Measurements from ENCODE around the gene RASGRF2.

Gene RASGRF2

DNA sequence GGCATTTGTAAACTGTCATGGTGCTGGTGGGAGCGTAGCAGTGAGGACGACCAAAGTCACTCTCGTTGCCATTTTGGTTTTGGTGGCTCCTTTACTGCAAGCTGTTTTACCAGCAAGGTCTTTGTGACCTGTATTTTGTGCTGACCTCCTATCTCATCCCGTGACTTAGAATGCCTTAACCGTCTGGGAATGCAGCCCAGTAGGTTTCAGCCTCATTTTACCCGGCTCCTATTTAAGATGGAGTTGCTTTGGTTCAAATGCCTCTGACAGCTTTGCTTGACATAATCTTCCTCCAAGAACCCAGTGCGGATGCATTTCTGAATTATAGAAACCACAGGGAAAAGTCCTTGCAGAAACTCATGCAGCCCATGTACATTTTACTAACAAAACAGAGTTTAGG lies 3.9 kb upstream of the RASGRF2 start:
- DNase-seq = no peak

DNA sequence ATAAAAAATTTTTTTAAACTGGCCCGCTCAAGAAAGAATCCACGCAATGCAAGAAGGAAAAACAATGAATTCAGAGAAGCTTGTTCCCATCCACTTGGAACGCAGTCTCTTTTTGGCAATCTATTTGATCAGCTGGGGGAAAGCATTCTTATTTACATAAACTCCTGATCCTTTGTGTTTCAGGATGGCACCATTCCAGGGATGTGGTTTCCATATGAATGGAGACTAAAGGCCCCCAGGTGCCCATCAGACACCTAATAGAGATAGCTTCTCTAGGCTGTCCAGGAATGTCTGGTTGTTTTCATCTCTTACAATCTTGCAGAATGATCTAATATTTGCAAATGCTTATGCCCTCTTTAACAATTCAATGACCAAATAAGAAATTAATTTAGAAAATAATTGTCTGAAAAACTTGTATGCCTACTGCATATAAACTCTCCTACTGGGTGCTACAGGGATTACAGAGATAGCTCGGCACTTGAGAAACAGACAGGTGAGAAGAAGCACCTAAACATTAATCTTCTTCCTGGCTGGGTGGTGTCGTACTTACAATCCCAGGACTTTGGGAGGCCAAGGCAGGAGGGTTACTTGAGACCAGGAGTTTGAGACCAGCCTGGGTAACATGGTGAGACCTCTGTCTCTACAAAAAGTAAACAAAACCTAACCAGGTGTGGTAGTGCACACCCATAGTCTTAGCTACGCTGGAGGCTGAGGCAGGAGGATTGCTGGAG lies 3.0 kb upstream of the RASGRF2 start:
- no peak for DNase-seq

DNA sequence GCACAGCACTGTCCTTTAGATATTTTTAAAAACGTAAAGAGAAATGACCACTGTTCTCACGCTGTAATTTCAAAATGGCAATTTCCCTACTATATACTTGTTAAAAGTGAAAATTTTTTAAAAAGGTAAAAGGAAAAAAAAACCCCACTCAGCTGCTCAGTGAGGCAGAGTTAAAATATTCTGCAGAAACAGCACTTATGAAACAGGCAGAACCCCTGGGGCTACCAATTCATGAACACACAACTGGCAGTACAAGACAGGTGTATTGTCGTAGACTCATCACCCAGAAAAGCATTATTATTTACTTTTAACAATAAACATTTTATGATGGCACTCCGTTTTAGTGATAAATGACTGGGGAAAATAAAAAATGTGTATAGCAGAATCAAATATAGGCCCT lies 1.5 kb upstream of the RASGRF2 start:
- DNase-seq = no peak

DNA sequence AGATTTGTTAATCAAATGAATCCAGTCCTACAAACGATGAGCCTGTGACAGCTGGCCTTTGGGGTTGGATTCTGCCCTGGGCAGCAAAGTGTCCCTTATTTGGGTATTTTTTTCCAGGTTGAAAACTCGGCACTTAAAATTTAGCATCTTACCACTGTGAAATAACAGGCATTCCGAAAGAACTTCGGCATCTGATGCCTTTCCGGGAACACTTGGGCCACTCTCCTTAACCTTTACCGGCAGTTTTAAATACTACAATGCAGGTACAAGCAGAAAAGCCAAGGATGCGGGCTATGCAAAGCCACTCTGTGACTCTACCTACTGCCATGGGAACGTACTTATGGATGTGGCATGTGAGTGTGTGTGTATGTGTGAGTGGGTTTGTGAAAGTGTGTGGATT lies 1.0 kb upstream of the RASGRF2 start:
- DNase-seq = no peak

DNA sequence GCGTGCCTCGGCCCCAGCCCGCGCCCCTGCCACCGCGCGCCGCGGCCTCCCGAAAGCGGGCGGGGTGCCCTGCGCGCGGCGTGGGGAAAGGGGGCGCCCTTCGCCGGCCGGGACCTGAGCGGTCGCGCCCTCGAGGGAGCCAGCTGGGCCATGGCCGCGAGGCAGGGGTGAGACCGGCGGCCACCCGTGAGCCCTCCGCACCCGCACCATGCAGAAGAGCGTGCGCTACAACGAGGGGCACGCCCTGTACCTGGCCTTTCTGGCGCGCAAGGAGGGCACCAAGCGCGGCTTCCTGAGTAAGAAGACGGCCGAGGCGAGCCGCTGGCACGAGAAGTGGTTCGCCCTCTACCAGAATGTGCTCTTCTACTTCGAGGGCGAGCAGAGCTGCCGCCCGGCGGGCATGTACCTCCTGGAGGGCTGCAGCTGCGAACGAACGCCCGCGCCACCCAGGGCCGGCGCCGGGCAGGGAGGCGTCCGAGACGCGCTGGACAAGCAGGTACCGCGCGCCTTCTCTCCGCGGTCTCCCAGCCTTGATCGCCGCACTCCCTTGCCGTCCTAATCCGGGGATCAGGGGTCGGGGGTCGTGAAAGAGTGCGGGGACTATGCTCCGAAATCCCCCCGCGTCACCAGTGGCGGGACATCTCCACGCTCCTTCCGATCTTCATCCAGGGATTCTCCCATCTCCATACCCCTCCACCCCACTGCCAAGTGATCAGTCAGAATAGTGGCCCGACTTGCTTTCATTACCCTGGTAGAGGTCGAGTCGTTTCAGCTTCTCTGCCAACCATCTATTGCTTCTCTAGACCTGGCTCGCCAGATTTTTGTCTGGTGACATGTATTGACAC lies 590 bp downstream of the RASGRF2 start:
- DNase-seq = peak; percentile 29

DNA sequence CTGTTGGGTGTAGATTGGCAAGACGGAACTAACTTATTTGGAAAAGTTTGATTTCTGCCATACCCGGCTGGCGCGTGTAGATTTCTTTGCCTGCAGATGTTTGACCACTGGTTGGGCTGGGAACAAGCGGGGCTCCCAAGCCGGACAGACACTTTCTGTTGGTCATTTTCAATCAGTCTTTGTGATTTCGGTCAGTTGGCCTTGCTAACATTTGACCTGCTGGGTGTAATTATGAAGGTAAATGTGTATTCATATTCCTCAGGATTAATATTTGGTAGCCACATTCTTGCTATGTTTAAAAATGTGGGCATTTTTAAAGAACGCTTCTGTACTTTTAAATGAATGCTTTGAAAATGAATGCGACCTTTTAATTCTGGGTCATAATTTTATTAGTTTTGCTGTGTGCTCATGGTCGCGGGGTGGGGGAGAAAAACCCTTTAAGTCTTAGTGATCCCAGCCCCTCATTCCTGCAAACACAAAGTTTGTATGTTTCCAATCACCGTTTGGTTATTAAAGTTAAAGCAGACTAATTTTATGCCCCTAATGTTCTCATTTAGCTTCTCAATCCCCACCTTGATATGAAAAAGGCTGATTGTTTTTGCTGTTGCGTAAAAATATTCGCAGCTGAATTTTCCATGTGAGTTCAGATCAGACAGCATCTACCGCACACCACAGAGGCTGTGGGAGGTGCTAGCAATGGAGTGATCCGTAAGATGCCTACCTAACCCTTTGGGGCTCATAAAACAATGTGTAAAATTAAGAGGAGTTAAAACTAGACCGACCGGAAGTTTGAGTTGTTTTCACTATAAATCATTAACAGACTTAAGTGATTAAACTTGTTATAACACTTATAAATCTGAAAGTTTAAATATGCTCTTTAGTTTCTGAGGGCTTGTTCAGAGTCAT lies 1.5 kb downstream of the RASGRF2 start:
- DNase-seq = no peak

DNA sequence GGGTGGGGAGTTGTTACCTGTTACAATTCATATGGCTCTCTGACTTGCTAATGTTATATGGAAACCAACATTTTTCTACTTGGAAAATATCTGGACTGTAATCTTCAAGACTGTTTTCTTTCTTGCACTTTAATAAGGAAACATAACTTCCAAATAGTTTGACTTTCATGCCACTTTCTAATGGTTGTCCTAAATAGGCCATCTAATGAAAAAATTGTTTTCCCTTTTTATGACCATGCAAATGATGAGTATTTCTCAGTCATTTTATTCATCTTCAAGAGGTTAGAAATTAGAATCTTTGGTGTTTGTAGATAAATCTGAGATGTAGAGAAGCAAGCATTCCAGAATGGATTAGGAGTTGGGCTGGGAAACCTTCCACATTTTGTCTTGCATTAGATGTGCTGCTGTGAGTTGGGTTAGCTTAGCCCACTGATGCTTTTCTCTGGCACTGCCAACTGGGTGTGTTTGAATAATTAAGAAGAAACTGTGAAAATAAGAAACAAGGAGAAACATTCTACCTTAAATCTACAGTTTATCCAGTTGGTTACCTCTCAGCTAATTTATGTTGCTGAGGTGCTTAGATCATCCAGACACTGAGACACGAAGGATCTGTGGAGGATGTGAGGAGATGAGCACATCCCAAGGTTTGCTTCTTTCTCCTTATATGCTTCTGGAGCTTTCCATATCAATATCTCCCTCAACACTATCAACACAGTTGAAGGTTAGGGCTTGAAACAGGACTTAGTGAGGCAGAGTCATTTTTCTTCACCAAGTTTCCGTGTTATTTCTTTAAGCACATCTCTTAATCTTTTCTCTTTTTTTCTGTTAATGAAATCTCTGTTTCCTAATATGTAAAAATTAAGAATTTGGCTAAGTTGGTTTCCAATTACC lies 2.7 kb downstream of the RASGRF2 start:
- DNase-seq = no peak

DNA sequence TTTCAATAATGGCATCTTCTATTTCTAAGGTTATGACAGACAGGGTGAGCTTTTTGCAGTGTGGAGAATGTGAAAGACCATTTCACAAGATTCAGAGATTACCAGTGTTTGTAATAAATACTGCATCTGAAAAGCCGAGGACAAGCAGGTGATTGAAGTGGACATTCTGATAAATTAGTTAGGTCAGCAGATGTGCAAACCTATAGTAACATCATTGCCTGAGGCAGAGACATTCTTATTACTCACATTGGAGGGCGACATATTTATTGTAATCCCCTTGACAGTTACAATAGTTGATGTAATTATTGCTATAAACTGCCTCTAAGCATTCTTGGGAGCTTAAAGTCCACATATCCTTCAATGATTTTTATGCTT lies 3.3 kb downstream of the RASGRF2 start:
- DNase-seq = no peak

DNA sequence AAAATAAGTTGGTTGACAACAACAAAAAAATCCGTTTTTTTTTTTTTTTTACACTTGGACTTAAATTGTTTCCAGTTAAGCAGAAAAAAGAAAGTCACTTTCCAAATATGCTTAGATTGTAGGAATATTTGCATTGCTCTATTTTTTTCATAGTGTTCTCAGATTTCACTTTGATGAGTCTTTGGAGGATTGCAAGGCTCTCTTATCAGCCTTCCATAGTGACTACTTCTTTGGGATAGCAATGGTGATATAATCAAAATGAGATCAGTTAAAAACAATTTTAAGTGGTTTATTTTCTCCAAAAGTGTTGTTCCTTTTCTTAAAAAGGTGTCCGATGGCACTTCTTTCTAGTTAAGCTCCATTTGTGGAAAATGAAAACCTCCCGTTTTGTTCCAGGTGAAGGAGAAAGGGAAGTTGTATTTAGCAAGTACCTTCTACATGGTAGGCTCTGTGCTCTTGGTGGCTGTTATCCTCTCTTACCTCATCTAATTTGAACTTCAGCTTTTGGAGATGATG lies 3.9 kb downstream of the RASGRF2 start:
- DNase-seq = no peak

DNA sequence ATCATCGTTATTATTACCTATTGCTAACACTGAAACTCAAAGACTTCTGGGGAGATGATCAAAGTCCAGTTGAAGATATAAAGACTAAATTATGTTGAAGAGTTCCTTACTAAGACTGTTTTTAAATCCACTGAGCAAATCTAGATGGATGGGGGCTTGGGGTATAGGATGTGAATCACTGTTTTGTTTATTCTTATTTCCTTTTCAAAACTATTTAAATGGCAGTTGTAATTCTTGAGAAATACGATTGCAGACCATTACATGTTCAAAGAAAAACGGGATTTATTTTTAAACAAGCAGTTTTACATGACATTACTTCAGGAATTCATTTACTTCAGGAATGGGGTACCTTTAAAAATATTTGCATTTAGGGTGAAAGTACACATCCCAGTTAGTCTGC lies 4.3 kb downstream of the RASGRF2 start:
- no peak for DNase-seq

DNA sequence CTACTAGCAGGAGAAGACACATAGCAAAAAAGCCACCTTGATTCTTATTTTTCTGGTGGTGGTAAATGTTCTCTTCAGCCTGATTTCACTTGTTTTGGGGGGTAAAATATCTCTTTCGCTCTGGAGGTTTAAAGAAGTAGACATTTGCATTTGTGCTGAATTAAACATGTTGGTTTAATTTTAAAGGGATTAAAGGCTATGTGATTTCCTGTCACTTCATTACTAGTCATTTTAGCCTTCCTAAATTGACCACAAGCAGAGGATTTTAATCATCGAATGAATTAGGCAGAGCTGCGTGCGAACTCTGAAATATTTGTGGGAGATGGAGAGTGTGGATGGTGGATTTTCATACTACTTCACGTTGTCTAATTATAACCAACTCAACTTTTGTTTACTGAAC lies 4.8 kb downstream of the RASGRF2 start:
- DNase-seq = no peak

DNA sequence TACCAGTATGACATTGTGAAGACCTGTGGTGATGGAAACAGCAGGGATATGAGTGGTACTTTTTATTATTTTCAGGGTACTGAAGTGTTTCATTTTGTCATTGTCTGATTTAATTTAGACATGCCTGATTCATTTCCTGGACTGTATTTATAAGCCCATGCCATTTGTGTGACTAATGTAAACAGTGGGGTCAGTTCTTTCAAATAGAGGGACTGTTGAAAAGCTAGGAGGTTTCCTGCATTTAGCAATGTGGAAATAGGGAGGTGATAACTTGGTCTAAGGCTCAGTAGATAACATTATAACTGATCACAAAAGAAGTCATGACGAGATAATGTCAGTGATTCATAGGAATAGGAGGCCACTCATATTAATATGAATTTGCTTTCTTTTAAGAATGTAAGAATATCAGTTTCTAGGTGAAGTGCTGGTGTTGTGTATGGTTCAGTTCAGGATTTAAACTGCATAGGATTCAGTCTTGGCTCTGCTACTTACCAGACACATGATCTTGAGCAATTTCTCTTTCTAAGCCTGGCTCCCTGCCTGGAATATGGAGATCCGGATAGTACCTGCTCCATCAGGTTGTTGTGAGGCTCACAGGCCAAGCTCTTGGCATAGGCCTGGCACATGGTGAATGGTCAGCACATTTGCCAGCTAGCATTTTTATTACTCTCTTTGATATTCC lies 7.5 kb downstream of the RASGRF2 start:
- no peak for DNase-seq

DNA sequence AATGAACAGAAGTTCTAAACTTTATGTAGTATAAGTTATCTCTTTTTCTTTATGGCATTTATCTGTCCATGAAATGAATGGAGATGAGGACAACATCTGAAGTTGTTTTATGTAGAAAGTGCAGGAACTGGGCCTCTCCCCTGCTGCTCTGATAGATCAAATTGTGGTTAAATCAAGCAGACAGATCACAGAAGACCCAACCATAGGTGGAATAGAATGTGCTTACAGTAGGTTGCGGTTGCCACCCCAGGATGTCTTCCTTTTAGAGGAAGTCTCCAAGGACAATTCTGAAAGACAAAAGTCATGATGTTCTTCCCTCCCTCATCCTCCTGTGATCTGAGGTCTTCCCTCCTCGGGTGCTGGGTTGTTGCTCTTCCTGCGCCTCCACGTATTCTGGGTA lies 12.9 kb downstream of the RASGRF2 start:
- no peak for DNase-seq

DNA sequence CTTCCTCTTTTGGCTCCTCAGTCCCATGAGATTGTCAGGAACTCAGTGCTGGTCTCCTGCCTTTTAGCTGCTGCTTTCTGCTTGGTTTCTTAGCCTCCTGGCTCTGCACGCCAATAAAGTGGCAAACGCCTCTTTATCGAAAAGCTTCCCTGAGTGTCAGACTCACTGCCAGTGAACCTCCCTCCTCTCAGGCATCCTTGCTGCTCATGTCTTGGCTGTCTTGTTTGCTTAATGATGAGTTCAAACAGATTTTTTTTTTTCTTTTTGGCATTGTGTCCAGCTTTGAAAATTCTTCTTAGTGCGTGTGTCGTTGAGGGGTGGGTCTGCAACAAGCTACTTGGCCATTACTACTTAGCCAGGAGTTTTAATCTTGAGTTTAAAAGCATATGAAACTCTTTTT lies 14.9 kb downstream of the RASGRF2 start:
- no peak for DNase-seq

DNA sequence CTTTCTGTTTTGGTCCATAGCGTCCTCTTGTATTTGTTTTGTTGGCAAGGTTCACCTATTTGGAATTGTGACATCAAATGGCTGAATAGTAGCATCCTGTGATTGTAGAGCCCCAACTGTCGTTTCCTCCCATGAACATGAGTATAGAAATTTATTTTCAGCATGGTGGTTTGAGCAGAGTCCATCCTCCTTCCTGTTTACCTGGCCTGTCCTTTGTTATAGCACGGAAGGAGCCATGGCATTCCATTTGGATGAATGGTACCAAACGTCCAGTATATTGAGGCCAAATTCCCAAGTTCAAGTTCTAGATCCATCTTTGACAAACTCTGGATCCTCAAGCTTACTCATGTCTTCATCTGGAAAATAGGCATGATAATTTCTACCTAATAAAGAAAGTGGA lies 16.8 kb downstream of the RASGRF2 start:
- no peak for DNase-seq

DNA sequence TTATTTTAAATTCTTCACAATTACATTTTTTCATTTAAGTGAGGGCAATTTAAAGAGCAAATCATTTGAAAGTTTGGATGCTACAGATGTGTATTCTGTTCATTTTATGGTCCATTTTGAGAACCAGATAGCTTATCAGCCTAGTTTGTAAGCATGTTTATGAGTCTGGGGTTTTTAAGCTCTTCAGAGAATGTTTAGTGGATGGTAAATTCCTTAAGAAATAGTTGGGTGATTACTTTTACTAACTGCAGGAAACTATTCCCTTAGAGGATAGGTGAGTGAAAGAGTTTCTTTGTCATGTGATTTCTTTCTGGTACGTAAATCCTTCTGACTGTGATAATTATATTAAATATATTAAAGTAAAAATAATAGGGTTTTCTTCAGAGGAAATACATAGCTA lies 17.6 kb downstream of the RASGRF2 start:
- DNase-seq = no peak

DNA sequence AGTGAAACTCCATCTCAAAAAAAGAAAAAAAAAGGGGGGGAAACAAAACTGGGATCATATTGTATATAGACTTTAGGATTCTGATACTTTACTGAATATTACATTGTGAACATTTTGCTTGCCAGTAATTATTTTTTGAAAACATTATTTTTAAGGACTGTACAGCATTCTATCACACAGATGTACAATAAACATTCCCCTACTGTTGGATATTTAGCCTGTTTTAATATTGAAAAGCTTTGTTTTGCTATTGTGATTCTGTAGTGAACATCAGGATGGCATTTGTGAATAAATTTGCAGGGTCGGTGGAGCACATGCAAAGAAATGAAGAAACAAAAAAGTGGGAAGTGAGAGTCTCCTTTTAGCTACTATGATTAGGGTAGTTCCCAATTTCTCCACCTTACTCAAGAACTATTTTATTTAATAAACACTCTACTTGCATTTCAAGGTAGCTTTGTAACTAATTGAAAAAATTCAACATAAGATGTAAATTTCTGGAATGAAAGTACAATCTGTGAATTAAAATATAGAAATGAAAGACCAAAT lies 18.7 kb downstream of the RASGRF2 start:
- no peak for DNase-seq

DNA sequence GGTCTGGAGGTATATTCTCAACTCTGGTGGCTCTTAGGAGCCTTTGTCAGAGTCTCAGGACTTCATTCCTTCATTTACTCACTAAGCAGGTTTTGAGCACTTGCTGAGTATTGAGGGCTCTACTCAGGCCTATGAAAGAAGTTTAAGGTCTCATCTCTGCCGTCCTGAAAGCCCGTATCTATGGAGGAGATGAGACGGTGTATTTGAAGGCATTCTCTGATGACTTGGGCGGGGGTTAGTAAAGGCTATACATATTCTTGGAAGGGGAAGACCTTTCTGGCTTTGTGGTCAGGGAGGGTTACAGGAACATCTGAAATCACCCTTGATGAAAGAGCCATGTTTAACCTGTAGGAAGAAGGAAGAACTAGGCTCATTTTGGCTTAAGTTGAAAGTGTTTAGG lies 21.9 kb downstream of the RASGRF2 start:
- no peak for DNase-seq

DNA sequence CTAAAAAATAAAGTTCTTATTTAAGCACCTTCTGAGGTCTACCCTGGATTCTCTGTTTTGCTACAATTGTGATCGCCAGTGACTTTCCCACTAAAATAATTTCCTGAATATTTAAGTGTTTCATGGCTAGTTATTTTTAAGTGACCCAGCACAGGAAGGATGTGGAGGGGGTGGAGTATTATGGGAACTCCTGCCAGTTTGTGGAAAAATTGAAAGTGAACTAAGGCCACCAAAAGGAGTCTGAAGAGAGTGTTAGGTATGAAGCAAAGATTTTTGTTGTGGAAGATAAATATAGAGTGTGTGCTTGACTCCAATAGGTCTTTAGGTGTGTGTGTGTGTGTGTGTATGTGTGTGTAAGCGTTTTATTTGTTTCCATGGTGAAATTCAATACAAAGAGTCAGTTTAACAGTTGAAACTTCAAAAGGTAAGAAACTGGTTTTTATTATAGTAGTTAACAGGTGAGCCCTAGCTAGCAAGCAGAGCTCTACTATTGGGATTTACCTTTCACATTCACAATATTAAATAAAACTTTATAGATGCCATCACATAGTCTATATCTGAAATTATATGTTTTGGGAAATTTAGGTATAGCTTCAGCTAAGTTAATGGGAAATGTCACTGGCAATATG lies 25.6 kb downstream of the RASGRF2 start:
- no peak for DNase-seq

DNA sequence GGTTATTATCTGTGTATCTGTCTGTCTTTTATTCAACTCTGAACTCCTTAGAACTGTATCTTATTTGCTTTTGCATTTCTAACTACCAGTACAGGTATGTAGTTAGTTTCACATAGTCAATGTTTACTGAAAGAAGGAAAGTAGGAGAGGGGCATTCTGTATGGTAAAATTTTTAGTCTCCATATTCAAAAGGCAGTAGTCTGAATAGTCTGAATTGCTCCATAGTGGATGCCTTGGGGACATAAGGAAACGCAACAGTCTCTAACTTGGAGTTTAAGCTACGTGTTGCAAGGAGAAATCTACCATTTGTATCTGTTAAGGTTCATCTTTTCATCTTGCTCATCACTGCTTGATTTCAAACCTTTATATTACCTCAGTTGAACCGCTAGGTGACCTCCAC lies 26.2 kb downstream of the RASGRF2 start:
- DNase-seq = no peak
